GM06990 (cell line): Measurements from ENCODE around the gene ASAP2.

Experiments
- DNase-seq: peaks from one replicate; pipeline ENCODE4 v3.0.0-alpha.2; 2011; ENCODE audit not compliant: insufficient read length; ENCODE audit errors: extremely low read depth
- H3K27me3 ChIP-seq: replicated peaks from 2 replicates; pipeline ENCODE4 v1.6.0; 2011; ENCODE audit warnings: low read length; ENCODE audit not compliant: control insufficient read depth, insufficient read depth
- H3K36me3 ChIP-seq: 2 replicates; pipeline ENCODE4 v1.5.1; 2011; ENCODE audit warnings: low read length; ENCODE audit not compliant: control insufficient read depth, insufficient read depth
- H3K4me3 ChIP-seq: replicated peaks from 2 replicates; pipeline ENCODE4 v1.5.1; 2011; ENCODE audit warnings: low read depth, mild to moderate bottlenecking, control low read depth, low read length
- TF ChIP-seq, protein P1 (sequence below): IDR thresholded peaks from 2 replicates; pipeline ENCODE4 v1.5.1; 2011; ENCODE audit warnings: low read length, control low read depth, mild to moderate bottlenecking, inconsistent platforms; ENCODE audit not compliant: insufficient read depth, poor library complexity, severe bottlenecking

The ASAP2 gene

DNA sequence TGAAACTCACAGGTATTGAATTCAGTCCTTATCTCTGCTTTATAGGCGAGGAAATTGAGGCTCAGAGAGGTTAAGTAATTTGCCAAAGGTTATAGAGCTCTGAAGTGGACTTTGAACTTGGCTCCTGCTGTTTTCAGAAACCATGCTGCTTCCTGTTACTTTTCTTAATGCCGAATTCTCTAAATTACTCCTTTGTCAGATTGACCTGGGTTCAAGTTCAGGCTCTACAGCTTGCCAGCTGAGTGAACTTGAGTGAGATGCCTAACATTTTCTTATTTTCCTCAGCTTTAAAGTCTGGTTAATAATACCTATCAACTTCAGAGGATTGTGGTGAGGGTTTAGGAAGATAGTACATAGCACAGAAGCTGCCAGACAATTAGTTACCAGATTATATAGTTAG, 3.4 kb downstream of the ASAP2 start:
- TF ChIP-seq, protein P1, sequence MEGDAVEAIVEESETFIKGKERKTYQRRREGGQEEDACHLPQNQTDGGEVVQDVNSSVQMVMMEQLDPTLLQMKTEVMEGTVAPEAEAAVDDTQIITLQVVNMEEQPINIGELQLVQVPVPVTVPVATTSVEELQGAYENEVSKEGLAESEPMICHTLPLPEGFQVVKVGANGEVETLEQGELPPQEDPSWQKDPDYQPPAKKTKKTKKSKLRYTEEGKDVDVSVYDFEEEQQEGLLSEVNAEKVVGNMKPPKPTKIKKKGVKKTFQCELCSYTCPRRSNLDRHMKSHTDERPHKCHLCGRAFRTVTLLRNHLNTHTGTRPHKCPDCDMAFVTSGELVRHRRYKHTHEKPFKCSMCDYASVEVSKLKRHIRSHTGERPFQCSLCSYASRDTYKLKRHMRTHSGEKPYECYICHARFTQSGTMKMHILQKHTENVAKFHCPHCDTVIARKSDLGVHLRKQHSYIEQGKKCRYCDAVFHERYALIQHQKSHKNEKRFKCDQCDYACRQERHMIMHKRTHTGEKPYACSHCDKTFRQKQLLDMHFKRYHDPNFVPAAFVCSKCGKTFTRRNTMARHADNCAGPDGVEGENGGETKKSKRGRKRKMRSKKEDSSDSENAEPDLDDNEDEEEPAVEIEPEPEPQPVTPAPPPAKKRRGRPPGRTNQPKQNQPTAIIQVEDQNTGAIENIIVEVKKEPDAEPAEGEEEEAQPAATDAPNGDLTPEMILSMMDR = no peak
- H3K36me3 ChIP-seq = no peaks in the 10 kb centered on the region
- no peaks in the 10 kb centered on the region; the same call in none of the 2 replicates for H3K27me3 ChIP-seq
- H3K4me3 ChIP-seq = no peak overlapping the region
- no peak for DNase-seq

DNA sequence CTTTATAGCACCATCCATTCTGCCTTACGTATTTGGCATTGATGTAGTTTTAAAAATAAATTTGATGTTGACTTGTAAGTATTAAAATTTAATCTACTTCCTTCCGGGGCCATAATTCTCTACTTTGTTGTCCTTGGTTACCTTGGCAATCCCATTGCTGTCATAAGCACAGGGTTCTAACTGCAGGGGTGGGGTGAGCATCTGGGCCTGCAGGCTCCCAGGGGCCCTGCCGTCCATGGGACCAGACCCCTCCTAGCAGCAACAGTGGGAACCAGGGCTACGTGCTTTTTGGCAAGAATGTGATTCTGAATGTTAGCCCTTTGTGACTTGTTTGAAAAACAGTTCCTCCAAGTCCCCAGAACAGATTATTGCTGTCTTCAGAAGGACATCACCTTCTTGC, 4.9 kb downstream of the ASAP2 start:
- TF ChIP-seq, protein P1 = no peak
- H3K27me3 ChIP-seq = no peaks in the 10 kb centered on the region; the same call in 1 of the 2 replicates
- H3K4me3 ChIP-seq = no peak overlapping the region
- H3K36me3 ChIP-seq = no peaks in the 10 kb centered on the region
- DNase-seq = no peak

DNA sequence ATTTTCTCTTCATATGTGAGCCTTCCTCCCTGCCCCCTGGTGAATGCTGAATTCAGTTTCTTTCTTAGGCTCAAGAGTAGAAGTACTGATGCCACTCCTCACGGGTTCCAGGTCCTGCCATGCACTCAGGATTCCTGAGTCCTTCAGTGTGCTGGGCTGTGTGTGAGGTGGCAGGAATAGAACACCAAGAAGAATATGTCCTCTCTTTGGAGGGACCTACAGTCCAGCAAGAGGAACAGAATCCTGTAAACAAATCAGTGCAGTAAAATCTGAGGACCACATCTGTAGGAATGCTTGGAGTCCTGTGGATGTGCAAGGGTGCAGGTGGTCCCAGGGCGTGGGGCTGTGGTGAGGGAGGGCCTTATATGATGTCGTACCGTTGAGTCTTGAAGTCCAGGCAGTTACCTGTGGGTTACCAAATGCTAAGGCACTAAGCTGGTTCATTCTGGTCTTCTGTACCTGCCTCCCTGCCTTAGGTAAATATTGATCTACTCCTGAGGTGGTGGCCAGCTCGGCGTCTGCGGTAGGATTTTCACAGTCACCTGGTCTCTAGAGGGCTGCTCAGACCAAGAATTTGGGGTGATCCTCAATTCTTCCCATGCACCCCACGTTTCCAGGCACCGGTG, 5.5 kb downstream of the ASAP2 start:
- TF ChIP-seq, protein P1 = no peak
- no peaks in the 10 kb centered on the region for H3K36me3 ChIP-seq
- H3K4me3 ChIP-seq = no peak overlapping the region
- no peak for DNase-seq
- no peaks in the 10 kb centered on the region; the same call in 1 of the 2 replicates for H3K27me3 ChIP-seq

DNA sequence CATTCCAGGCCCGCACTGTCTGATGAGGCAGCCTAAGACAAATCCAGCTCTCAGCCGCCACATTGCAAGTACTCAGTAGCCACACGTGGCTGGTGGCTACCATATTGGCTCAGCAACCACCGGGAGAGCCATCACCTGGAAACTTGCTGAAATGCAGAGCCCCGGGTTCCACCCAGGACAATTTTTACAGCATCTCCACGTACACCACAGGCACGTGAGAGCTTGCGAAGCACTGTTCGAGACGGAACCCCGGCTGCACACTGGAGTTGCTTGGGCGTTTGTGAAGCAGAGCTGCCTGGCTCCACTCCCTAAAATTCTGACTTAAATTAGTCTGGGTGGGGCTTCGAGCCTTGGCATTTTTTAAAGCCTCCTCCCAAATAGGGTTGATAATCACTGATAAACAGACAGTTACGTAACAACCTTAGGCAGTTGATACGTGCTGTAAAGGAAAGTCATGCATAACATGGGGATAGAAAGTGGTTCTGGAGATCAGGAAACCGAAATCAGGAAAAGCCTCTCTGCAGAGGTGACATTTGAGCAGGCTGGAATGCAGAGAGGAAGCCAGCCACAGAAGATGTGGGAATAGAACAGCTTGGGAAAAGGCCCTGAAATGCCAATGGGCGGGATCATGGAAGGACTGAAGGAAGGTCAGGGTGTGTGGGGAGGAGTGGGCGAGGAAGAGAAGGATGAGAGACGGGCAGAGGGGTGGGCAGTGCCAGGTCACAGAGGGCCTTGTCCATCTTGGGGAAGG, 6.2 kb downstream of the ASAP2 start:
- H3K27me3 ChIP-seq = no peaks in the 10 kb centered on the region; the same call in 1 of the 2 replicates
- H3K36me3 ChIP-seq = no peaks in the 10 kb centered on the region
- H3K4me3 ChIP-seq = no peak overlapping the region
- DNase-seq = no peak
- TF ChIP-seq, protein P1 = no peak

DNA sequence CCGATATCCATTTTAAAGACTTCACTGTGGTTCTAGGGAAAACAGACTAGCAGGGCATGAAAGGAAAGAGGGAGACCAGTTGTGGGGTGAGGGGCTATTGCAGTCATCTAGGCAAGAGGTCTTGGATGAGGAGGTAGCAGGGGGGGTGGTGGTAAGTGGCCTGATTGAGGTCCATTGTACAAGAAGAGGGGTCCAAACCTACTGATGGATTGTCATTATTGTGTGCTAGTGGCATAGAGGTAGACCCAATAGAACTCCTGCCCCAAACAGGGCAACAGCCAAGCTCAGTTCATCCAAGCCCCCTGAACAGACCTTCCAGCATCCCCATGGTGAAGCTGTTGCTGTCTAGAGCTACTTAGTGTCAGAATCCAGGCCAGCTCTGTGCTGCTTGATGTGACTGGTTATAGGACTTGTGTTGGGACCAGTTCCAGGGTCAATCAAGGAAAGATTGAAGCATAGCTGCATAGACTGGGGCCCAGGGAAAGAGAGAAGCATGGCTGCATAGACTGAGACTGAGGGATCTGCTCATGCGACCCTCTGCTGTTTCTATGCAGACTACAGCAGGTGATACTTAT, 7.0 kb downstream of the ASAP2 start:
- H3K36me3 ChIP-seq = no peaks in the 10 kb centered on the region
- no peaks in the 10 kb centered on the region; the same call in 1 of the 2 replicates for H3K27me3 ChIP-seq
- TF ChIP-seq, protein P1 = no peak
- DNase-seq = no peak
- H3K4me3 ChIP-seq = no peak overlapping the region
